Measurements from ENCODE around the gene EGFLAM.

Gene EGFLAM

GRCh38 chr5:38258319-38259061, at the start of gene EGFLAM:
EGFLAM (plus strand) TSS chr5:38258559; CDS start chr5:38258755, 196 bp downstream.
- DNase-seq = no peak

GRCh38 chr5:38208782-38209378, 49.5 kb upstream of the EGFLAM start:
- DNase-seq = peak; percentile 14

- no peak for DNase-seq
Observed at GRCh38 chr5:38210676-38211353, 47.5 kb upstream of the EGFLAM start.

- no peak for DNase-seq
Observed at GRCh38 chr5:38211354-38211710, 47.0 kb upstream of the EGFLAM start.

- DNase-seq = no peak
Observed at GRCh38 chr5:38212307-38212706, 46.1 kb upstream of the EGFLAM start.

GRCh38 chr5:38226091-38226490, 32.3 kb upstream of the EGFLAM start:
- no peak for DNase-seq

GRCh38 chr5:38228914-38229313, 29.4 kb upstream of the EGFLAM start:
- DNase-seq = no peak

GRCh38 chr5:38234737-38235136, 23.6 kb upstream of the EGFLAM start:
- no peak for DNase-seq

GRCh38 chr5:38237681-38238080, 20.7 kb upstream of the EGFLAM start:
- no peak for DNase-seq

- DNase-seq = no peak
Observed at GRCh38 chr5:38240212-38240611, 18.1 kb upstream of the EGFLAM start.

GRCh38 chr5:38241655-38242054, 16.7 kb upstream of the EGFLAM start:
- no peak for DNase-seq

- DNase-seq = no peak
Observed at GRCh38 chr5:38245307-38245706, 13.1 kb upstream of the EGFLAM start.

GRCh38 chr5:38249301-38249700, 9.1 kb upstream of the EGFLAM start:
- DNase-seq = no peak

- no peak for DNase-seq
Observed at GRCh38 chr5:38249812-38250211, 8.5 kb upstream of the EGFLAM start.

GRCh38 chr5:38250763-38251448, 7.5 kb upstream of the EGFLAM start:
- DNase-seq = no peak

- DNase-seq = no peak
Observed at GRCh38 chr5:38253759-38254158, 4.6 kb upstream of the EGFLAM start.

- no peak for DNase-seq
Observed at GRCh38 chr5:38257308-38258041, 884 bp upstream of the EGFLAM start.

GRCh38 chr5:38258042-38258318, 379 bp upstream of the EGFLAM start:
- DNase-seq = no peak

- DNase-seq = no peak
Observed at GRCh38 chr5:38259062-38259808, 876 bp downstream of the EGFLAM start.

- no peak for DNase-seq
Observed at GRCh38 chr5:38259809-38260160, 1.4 kb downstream of the EGFLAM start.

- no peak for DNase-seq
Observed at GRCh38 chr5:38263983-38264382, 5.6 kb downstream of the EGFLAM start.

GRCh38 chr5:38265546-38266179, 7.3 kb downstream of the EGFLAM start:
- DNase-seq = peak; percentile 52

Measured in kidney glomerular epithelial cell (primary cell).